AG09309 (cell line): ENCODE data around the gene PTHLH.

Experiments
- DNase-seq: peaks from one replicate; pipeline ENCODE4 v3.0.0-alpha.2; 2010; ENCODE audit warnings: low read depth
- H3K4me3 ChIP-seq: 2 replicates; pipeline ENCODE4 v1.5.1; 2011; ENCODE audit warnings: mild to moderate bottlenecking, low read depth, low read length, moderate library complexity; ENCODE audit not compliant: control insufficient read depth
- CTCF ChIP-seq: IDR thresholded peaks from 2 replicates; pipeline ENCODE4 v1.5.1; 2011; ENCODE audit warnings: mild to moderate bottlenecking, low read depth, low read length, inconsistent platforms; ENCODE audit not compliant: insufficient read depth, control insufficient read depth; ENCODE audit errors: missing control alignments

Gene PTHLH

GRCh38 chr12:27981874-27982273, 9.3 kb upstream of the PTHLH start:
- TF ChIP-seq CTCF: no peak
- no peak overlapping the region for H3K4me3 ChIP-seq
- DNase-seq: no peak

GRCh38 chr12:27979145-27979544, 6.6 kb upstream of the PTHLH start:
- no peak for TF ChIP-seq CTCF
- H3K4me3 ChIP-seq: no peak overlapping the region
- no peak for DNase-seq

- no peak for DNase-seq
- no peak for TF ChIP-seq CTCF
- H3K4me3 ChIP-seq: peak overlapping the region; percentile 54
These were observed 2.9 kb upstream of the PTHLH start for GRCh38 chr12:27975222-27976136.

- H3K4me3 ChIP-seq: peak overlapping the region; percentile 54
- DNase-seq: no peak
- no peak for TF ChIP-seq CTCF
These were observed 2.2 kb upstream of the PTHLH start for GRCh38 chr12:27974735-27975221.

- TF ChIP-seq CTCF: no peak
- no peak overlapping the region for H3K4me3 ChIP-seq
- no peak for DNase-seq
These were observed 956 bp upstream of the PTHLH start for GRCh38 chr12:27973487-27973890.

- H3K4me3 ChIP-seq: no peak overlapping the region
- no peak for DNase-seq
- no peak for TF ChIP-seq CTCF
These were observed 927 bp downstream of the PTHLH start for GRCh38 chr12:27971606-27972005.
